CD14-positive monocyte (primary cell): Measurements from ENCODE around the gene PODXL. TPM values are rescaled to one million over a fixed set of nuclear protein-coding genes. Genes with fewer than 3 reads are reported as not detected.

Source experiments
- DNase-seq, 3 donors: peaks; one replicate each; pipeline ENCODE4 v3.0.0-alpha.2; 2011 to 2022
- H2AFZ ChIP-seq: 2 replicates; pipeline ENCODE4 v1.6.0; 2012; ENCODE audit warnings: mild to moderate bottlenecking, low read depth, low read length, inconsistent platforms; ENCODE audit not compliant: insufficient read depth, poor library complexity, severe bottlenecking
- H3K27ac ChIP-seq, 2 donors: 1 replicate in 1 of 2; 2 replicates in 1 of 2; pipeline ENCODE4 v1.5.1; 2012 to 2013; ENCODE audit warnings: low read length in 2 of 2, control low read depth in 1 of 2, inconsistent platforms in 1 of 2, low read depth in 1 of 2, mild to moderate bottlenecking in 1 of 2
- H3K27me3 ChIP-seq, 2 donors: one replicate each; pipeline versions ENCODE4 v1.6.0 to v1.6.1; 2011 to 2013; ENCODE audit warnings: low read length in 2 of 2; ENCODE audit not compliant: control insufficient read depth in 2 of 2, insufficient read depth in 2 of 2
- H3K36me3 ChIP-seq, 2 donors: replicated peaks in 1 of 2; 1 replicate in 1 of 2; 2 replicates in 1 of 2; pipeline versions ENCODE4 v1.5.1 to v1.6.1; 2012 to 2013; ENCODE audit warnings: low read length in 2 of 2, control low read depth in 1 of 2, inconsistent platforms in 1 of 2, mild to moderate bottlenecking in 1 of 2; ENCODE audit not compliant: insufficient read depth in 2 of 2, control insufficient read depth in 1 of 2
- H3K4me1 ChIP-seq, 2 donors: 1 replicate in 1 of 2; 2 replicates in 1 of 2; pipeline versions ENCODE4 v1.5.1 to v1.6.1; 2012 to 2013; ENCODE audit warnings: low read length in 2 of 2, control low read depth in 1 of 2, inconsistent platforms in 1 of 2, mild to moderate bottlenecking in 1 of 2, moderate library complexity in 1 of 2; ENCODE audit not compliant: insufficient read depth in 2 of 2, control insufficient read depth in 1 of 2
- H3K4me2 ChIP-seq: replicated peaks from 2 replicates; pipeline ENCODE3; 2012; ENCODE audit warnings: low read length, moderate library complexity, mild to moderate bottlenecking; ENCODE audit not compliant: poor library complexity, severe bottlenecking; ENCODE audit errors: extremely low read depth
- H3K4me3 ChIP-seq, 3 experiments: fragments of 200-600 bp in 1 of 3; sonication (generic) in 1 of 3; replicated peaks in 1 of 3; 1 replicate in 2 of 3; 2 replicates in 1 of 3; pipeline ENCODE4 v1.5.1; 2011 to 2013; ENCODE audit warnings: low read length in 3 of 3, mild to moderate bottlenecking in 3 of 3, control low read depth in 2 of 3, low read depth in 2 of 3, inconsistent platforms in 1 of 3, moderate library complexity in 1 of 3
- H3K79me2 ChIP-seq: 2 replicates; pipeline ENCODE4 v1.6.0; 2012; ENCODE audit warnings: mild to moderate bottlenecking, control low read depth, inconsistent platforms, low read length, moderate library complexity; ENCODE audit not compliant: insufficient read depth
- H3K9ac ChIP-seq: 2 replicates; pipeline ENCODE4 v1.6.0; 2017; ENCODE audit warnings: low read length, mild to moderate bottlenecking; ENCODE audit not compliant: insufficient read depth, poor library complexity, severe bottlenecking
- H3K9me3 ChIP-seq, 2 donors: replicated peaks in 1 of 2; 1 replicate in 1 of 2; 2 replicates in 1 of 2; pipeline versions ENCODE4 v1.5.1 to v1.6.1; 2012 to 2013; ENCODE audit warnings: low read length in 2 of 2, control low read depth in 1 of 2; ENCODE audit not compliant: control insufficient read depth in 1 of 2, insufficient read depth in 1 of 2
- H4K20me1 ChIP-seq: 2 replicates; pipeline ENCODE4 v1.6.0; 2012; ENCODE audit warnings: mild to moderate bottlenecking, low read length, control low read depth, moderate library complexity; ENCODE audit not compliant: insufficient read depth
- H3K27ac Mint-ChIP-seq, 7 donors: one replicate each; pipeline ENCODE4 v1.8.0; 2020; ENCODE audit warnings: mild to moderate bottlenecking in 7 of 7, mixed read lengths in 7 of 7, moderate library complexity in 6 of 7, inconsistent platforms in 2 of 7
- H3K27me3 Mint-ChIP-seq, 3 donors: one replicate each; pipeline ENCODE4 v1.8.0; 2021 to 2022; ENCODE audit warnings: low read depth in 3 of 3, mild to moderate bottlenecking in 3 of 3, mixed read lengths in 3 of 3, moderate library complexity in 3 of 3, inconsistent platforms in 1 of 3
- H3K36me3 Mint-ChIP-seq, 2 donors: one replicate each; pipeline ENCODE4 v1.8.0; 2020; ENCODE audit warnings: mixed read lengths in 2 of 2, inconsistent platforms in 1 of 2, mild to moderate bottlenecking in 1 of 2
- H3K4me1 Mint-ChIP-seq: one replicate; pipeline ENCODE4 v1.8.0; 2020; ENCODE audit warnings: mild to moderate bottlenecking, mixed read lengths
- H3K4me3 Mint-ChIP-seq, 2 donors: one replicate each; pipeline ENCODE4 v1.8.0; 2020; ENCODE audit warnings: mild to moderate bottlenecking in 2 of 2, mixed read lengths in 2 of 2, moderate library complexity in 1 of 2
- H3K9me3 Mint-ChIP-seq, 7 donors: one replicate each; pipeline ENCODE4 v1.8.0; 2020 to 2022; ENCODE audit warnings: mixed read lengths in 7 of 7, mild to moderate bottlenecking in 6 of 7, moderate library complexity in 6 of 7, inconsistent platforms in 2 of 7
- WGBS: methylation state at CpG from one replicate; pipeline ENCODE4 v1.1.5; 2013; ENCODE audit warnings: missing lambda C conversion rate; ENCODE audit not compliant: insufficient coverage; 5-methylcytosine and 5-hydroxymethylcytosine counted together
- intact Hi-C, 2 donors: fragments of 100-400 bp; cut with micrococcal nuclease; formaldehyde crosslinking; loops; one replicate each; pipeline versions ENCODE4 v1.15.0 to v1.15.1; 2023
- polyA plus RNA-seq, 3 donors: library from polyadenylated mRNA; depleted of rRNA in 1 of 3; unstranded in 2 of 3; stranded (reverse) in 1 of 3; fragments of 300-500 nt in 2 of 3; fragments of >200 nt in 1 of 3; fragmentation: Illumina TruSeq in 2 of 3; gene quantifications; 1 replicate in 2 of 3; 2 replicates in 1 of 3; pipeline ENCODE4 v1.2.3, GENCODE V29; 2012 to 2021
- TF ChIP-seq, protein P1 (sequence below): fragments of 200-600 bp; IDR thresholded peaks from one replicate; pipeline ENCODE4 v1.8.0; 2022; ENCODE audit warnings: antibody characterized with exemption, mild to moderate bottlenecking

PODXL gene
- polyA plus RNA-seq, 3 donors = 0.20 to 0.25 TPM; not detected in 1

DNA sequence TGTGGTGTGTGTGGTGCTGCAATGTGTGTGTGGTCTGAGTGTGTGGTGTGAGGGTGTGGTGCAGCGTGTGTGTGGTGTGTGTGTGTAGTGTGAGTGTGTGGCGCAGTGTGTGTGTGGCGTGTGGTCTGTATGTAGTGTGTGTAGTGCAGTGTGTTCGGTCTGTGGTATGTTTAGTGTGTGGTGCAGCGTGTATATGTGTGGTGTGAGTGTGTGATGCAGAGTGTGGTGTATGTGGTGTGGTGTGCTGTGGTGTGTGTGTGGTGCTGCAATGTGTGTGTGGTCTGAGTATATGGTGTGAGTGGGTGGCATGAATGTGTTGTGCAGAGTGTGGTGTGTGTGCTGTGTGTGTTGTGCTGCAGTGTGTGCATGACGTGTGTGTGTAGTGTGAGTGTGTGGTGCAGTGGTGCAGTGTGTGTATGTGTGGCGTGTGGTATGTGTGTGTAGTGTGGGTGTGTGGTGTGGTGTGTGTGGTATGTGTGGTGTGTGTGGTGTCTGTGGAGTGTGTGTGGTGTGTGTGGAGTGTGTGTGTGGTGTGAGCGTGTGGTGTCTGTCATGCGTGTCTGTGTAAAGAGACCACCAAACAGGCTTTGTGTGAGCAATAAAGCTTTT, 31.0 kb upstream of the PODXL start:
- Mint-ChIP-seq H3K27me3 (peaks cover 0 to 5% (median 1%) of the 10 kb centered on the region in 3 donors), H3K9me3 (no peaks in the 10 kb centered on the region), H3K4me3 (no peak overlapping the region), H3K36me3 (no peaks in the 10 kb centered on the region), H3K27ac (no peak overlapping the region), H3K4me1 (no peaks in the 10 kb centered on the region)
- Histone ChIP-seq H2AFZ (no peak overlapping the region), H3K79me2 (no peaks in the 10 kb centered on the region), H3K9me3 (no peaks in the 10 kb centered on the region), H3K4me2 (no peak overlapping the region), H4K20me1 (no peaks in the 10 kb centered on the region), H3K27me3 (no peaks in the 10 kb centered on the region), H3K36me3 (no peaks in the 10 kb centered on the region), H3K4me3 (no peak overlapping the region), H3K9ac (no peak overlapping the region), H3K4me1 (no peaks in the 10 kb centered on the region), H3K27ac (no peak overlapping the region)
- TF ChIP-seq, protein P1, sequence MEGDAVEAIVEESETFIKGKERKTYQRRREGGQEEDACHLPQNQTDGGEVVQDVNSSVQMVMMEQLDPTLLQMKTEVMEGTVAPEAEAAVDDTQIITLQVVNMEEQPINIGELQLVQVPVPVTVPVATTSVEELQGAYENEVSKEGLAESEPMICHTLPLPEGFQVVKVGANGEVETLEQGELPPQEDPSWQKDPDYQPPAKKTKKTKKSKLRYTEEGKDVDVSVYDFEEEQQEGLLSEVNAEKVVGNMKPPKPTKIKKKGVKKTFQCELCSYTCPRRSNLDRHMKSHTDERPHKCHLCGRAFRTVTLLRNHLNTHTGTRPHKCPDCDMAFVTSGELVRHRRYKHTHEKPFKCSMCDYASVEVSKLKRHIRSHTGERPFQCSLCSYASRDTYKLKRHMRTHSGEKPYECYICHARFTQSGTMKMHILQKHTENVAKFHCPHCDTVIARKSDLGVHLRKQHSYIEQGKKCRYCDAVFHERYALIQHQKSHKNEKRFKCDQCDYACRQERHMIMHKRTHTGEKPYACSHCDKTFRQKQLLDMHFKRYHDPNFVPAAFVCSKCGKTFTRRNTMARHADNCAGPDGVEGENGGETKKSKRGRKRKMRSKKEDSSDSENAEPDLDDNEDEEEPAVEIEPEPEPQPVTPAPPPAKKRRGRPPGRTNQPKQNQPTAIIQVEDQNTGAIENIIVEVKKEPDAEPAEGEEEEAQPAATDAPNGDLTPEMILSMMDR = no peak
- DNase-seq = no peak
- intact Hi-C loops = no loop called here
- WGBS = 97% methylated on average over 9 of the region's 9 CpGs

DNA sequence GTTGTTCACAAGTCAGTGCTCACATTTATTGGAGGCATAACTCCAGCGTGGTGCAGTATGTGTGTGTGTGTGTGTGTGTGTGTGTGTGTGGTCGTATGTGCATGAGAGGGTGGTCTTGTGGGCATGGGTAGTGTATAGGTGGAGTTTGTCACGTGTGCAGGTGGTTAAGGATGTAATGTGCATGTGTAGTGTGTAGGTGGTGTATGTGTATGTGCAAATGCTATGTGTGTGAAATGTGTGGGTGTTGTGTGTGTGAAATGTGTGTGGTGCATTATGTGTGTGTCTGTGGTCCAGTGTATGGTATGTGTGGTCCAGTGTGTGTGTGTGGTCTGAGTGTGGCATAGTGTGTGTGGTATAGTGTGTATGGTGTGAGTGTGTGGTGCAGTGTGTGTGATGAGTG, 30.3 kb upstream of the PODXL start:
- Mint-ChIP-seq H3K4me3 (no peak overlapping the region), H3K4me1 (no peaks in the 10 kb centered on the region), H3K27me3 (peaks cover 0 to 4% (median 1%) of the 10 kb centered on the region in 3 donors), H3K9me3 (no peaks in the 10 kb centered on the region), H3K36me3 (no peaks in the 10 kb centered on the region), H3K27ac (no peak overlapping the region)
- no peak for DNase-seq
- H3K9me3 ChIP-seq = no peaks in the 10 kb centered on the region
- H4K20me1 ChIP-seq = no peaks in the 10 kb centered on the region
- no peaks in the 10 kb centered on the region for H3K36me3 ChIP-seq
- no peaks in the 10 kb centered on the region for H3K27me3 ChIP-seq
- H3K9ac ChIP-seq = no peak overlapping the region
- no peaks in the 10 kb centered on the region for H3K79me2 ChIP-seq
- intact Hi-C loops = no loop called here
- 93% methylated on average over 3 of the region's 3 CpGs for WGBS
- H3K4me1 ChIP-seq = no peaks in the 10 kb centered on the region
- no peak overlapping the region for H3K4me2 ChIP-seq
- H2AFZ ChIP-seq = no peak overlapping the region
- H3K4me3 ChIP-seq = no peak overlapping the region
- TF ChIP-seq, protein P1 = no peak
- no peak overlapping the region for H3K27ac ChIP-seq
